Nephron progenitor cell (in vitro differentiated cells): ENCODE data around the gene ATP10A.
A peak's percentile ranks its signal among the peaks of the same experiment; 100 is the strongest.

Experiments used
- DNase-seq: peaks from one replicate; pipeline ENCODE4 v3.0.0; 2021
- H3K27ac Mint-ChIP-seq: 2 replicates; pipeline ENCODE4 v1.8.0; 2021; ENCODE audit warnings: mild to moderate bottlenecking, moderate library complexity, mixed read lengths
- H3K27me3 Mint-ChIP-seq: 2 replicates; pipeline ENCODE4 v1.8.0; 2021; ENCODE audit warnings: mild to moderate bottlenecking, low read depth, mixed read lengths; ENCODE audit not compliant: poor library complexity
- H3K36me3 Mint-ChIP-seq: 2 replicates; pipeline ENCODE4 v1.8.0; 2021; ENCODE audit warnings: low read depth, mixed read lengths
- H3K4me1 Mint-ChIP-seq: 2 replicates; pipeline ENCODE4 v1.8.0; 2021; ENCODE audit warnings: mixed read lengths
- H3K4me3 Mint-ChIP-seq: 2 replicates; pipeline ENCODE4 v1.8.0; 2021; ENCODE audit warnings: mild to moderate bottlenecking, moderate library complexity, mixed read lengths
- H3K9me3 Mint-ChIP-seq: 2 replicates; pipeline ENCODE4 v1.8.0; 2021; ENCODE audit warnings: mild to moderate bottlenecking, moderate library complexity, mixed read lengths
- CTCF ChIP-seq: fragments of 200-600 bp; sonication (generic); IDR thresholded peaks from 2 replicates; pipeline ENCODE4 v1.5.0; 2021; ENCODE audit warnings: antibody characterized with exemption

The ATP10A gene

GRCh38 chr15:25866251-25866650 lies 3.1 kb upstream of the ATP10A start:
- no peak overlapping the region for H3K4me3 Mint-ChIP-seq
- no peak overlapping the region for H3K27ac Mint-ChIP-seq
- no peak for DNase-seq
- no peaks in the 10 kb centered on the region for H3K9me3 Mint-ChIP-seq
- H3K4me1 Mint-ChIP-seq: peaks cover 5% of the 10 kb centered on the region
- H3K36me3 Mint-ChIP-seq: no peaks in the 10 kb centered on the region
- no peak for TF ChIP-seq CTCF
- peaks cover 69% of the 10 kb centered on the region for H3K27me3 Mint-ChIP-seq

- H3K27me3 Mint-ChIP-seq: peaks cover 80% of the 10 kb centered on the region
- H3K9me3 Mint-ChIP-seq: no peaks in the 10 kb centered on the region
- peaks cover 5% of the 10 kb centered on the region for H3K4me1 Mint-ChIP-seq
- peak overlapping the region; percentile 58 for H3K4me3 Mint-ChIP-seq
- no peaks in the 10 kb centered on the region for H3K36me3 Mint-ChIP-seq
- no peak for TF ChIP-seq CTCF
- H3K27ac Mint-ChIP-seq: no peak overlapping the region
- DNase-seq: no peak
Observed at GRCh38 chr15:25864966-25865365, 1.8 kb upstream of the ATP10A start.

- peaks cover 80% of the 10 kb centered on the region for H3K27me3 Mint-ChIP-seq
- DNase-seq: no peak
- no peak overlapping the region for H3K27ac Mint-ChIP-seq
- H3K9me3 Mint-ChIP-seq: no peaks in the 10 kb centered on the region
- no peaks in the 10 kb centered on the region for H3K36me3 Mint-ChIP-seq
- peak overlapping the region; percentile 84 for H3K4me3 Mint-ChIP-seq
- TF ChIP-seq CTCF: no peak
- peaks cover 5% of the 10 kb centered on the region for H3K4me1 Mint-ChIP-seq
Observed at GRCh38 chr15:25863968-25864580, 947 bp upstream of the ATP10A start.

- no peak overlapping the region for H3K27ac Mint-ChIP-seq
- DNase-seq: peak; percentile 20
- peaks cover 84% of the 10 kb centered on the region for H3K27me3 Mint-ChIP-seq
- H3K4me1 Mint-ChIP-seq: peaks cover 12% of the 10 kb centered on the region
- no peak for TF ChIP-seq CTCF
- no peaks in the 10 kb centered on the region for H3K9me3 Mint-ChIP-seq
- no peaks in the 10 kb centered on the region for H3K36me3 Mint-ChIP-seq
- H3K4me3 Mint-ChIP-seq: peak overlapping the region; percentile 81
Observed at GRCh38 chr15:25862472-25863110, 536 bp downstream of the ATP10A start.

- H3K9me3 Mint-ChIP-seq: no peaks in the 10 kb centered on the region
- peak overlapping the region; percentile 81 for H3K4me3 Mint-ChIP-seq
- TF ChIP-seq CTCF: no peak
- H3K27ac Mint-ChIP-seq: no peak overlapping the region
- H3K27me3 Mint-ChIP-seq: peaks cover 82% of the 10 kb centered on the region
- no peaks in the 10 kb centered on the region for H3K36me3 Mint-ChIP-seq
- no peak for DNase-seq
- H3K4me1 Mint-ChIP-seq: peaks cover 12% of the 10 kb centered on the region
Observed at GRCh38 chr15:25862071-25862471, 1.1 kb downstream of the ATP10A start.
